ENCODE data around the gene ADGRD1. TPM values are rescaled to one million over a fixed set of nuclear protein-coding genes. Genes with fewer than 3 reads are reported as not detected.

Gene ADGRD1
- total RNA-seq, 8 experiments from 2014 or later: 0.67 to 25.2 (median 2.9) TPM

DNA sequence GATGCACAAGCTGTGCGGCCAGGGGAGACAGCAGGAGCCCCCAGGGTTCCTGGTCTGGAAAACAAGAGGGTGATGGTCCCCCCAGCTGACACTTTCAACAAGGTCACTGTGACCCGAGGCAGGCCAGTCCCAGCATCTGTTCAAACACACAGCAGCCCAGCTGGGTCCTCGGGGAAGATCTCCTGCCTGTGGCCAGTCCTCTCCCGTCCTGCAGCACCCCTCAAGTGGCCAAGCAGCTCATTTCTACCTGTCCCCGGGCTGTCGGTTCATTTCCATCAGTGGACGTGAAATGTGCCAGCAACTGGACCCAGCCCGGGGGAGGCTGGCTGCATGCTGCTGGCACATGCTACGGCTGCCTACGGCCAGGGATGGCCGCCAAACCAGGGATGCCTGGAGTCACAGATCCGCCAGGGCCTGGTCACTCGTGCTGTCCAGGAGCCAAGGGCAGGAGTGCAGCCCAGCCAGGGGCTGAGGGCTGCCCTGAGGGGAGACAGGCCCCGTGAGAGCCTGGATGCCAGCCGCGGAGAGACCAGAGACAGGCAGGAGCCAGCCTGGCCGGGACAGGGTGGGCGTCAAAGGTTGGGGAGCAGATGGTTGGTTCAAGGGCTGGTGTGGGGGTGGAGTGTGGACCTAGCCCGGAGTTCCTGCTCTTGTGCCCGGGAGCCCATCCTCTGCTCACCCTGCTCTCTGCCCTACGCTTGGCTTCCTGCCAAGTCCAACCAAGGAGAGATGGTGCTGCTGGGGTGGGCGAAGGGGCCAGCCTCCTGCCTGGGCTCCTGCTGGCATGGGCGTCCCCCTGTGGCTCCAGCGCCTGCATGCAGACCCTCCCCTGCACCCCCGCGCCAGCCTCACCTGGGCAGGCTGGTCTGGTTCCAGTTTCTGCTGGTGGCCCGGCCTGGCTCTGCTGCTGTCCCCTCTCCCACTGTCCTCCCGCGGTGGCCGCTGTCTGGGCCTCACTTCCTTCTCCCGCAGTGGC, 143.8 kb downstream of the ADGRD1 start:
- Histone ChIP-seq H3K4me1 (replicated peaks in 1 of 2) (peaks cover 8 to 15% of the 10 kb centered on the region in 2 donors), H3K4me3 (no peak overlapping the region), H3K27ac (peak overlapping the region in 1 of 2 donors; percentile 16)
- ATAC-seq (replicated peaks in 6 of 8): peak in 3 of 8 experiments; percentile 13 to 24 (median 14)
- in situ Hi-C loops (cut with MboI; ENCODE audit: low pct_unique_long_range_greater_than_20kb in 2 of 9, low sequenced_read_pairs in 9 of 9, unreplicated experiment in 9 of 9): loop anchor here in 1 of 9 experiments (25.0 kb wide), 1 partner anchor 185 kb away; no protein-coding TSS in a partner anchor
- 0 to 92% (median 76%) methylated on average over 1 to 8 of the region's 31 CpGs; no CpG with 5 or more reads in 3 of the 10 experiments for WGBS, 10 experiments

DNA sequence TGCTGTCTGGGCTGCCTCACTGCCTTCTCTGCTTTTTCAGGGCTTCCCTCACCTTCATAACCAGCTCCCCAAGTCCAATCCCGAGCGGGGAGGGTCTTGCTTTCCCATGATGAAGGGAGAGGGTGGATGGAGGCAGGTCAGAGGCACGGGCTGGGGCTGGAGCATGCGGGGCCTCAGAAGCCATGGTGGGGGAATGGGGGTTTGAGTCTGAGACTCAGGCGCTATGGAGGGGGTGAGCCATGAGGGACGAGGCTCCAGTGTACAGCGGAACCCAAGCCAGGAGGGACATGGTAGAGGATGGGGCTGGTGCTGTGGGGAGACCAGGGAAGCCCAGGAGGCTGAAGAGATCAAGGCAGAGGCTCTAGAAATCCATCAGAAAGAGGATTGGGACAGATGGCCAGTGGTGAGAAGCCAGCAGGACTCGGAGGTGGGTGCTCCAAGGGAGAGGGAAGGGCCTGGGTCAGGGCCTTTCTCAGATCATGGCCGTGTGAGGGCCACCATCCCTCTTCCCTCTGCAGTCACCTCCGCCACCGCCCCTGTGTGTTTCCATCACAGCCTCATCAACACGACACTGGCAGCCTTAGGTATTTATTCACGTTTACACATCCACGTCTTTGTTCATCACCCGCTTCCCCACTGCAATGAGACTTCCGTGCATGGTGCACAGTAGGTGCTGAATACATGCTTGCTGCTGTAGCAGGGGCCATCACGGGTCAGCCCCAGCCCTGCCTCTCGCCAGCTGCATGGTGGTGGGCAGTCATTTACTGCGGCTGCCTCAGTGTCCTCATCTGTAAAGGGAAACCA, 144.7 kb downstream of the ADGRD1 start:
- 30 to 90% (median 82%) methylated on average over 2 to 8 of the region's 19 CpGs; no CpG with 5 or more reads in 6 of the 10 experiments for whole genome bisulfite sequencing, 10 experiments
- no peak overlapping the region for H3K27ac ChIP-seq
- no peak overlapping the region for H3K4me3 ChIP-seq
- peaks cover 16 to 24% of the 10 kb centered on the region in 2 donors for H3K4me1 ChIP-seq (replicated peaks in 1 of 2)
- in situ Hi-C loops (cut with MboI; ENCODE audit: low pct_unique_long_range_greater_than_20kb in 2 of 9, low sequenced_read_pairs in 9 of 9, unreplicated experiment in 9 of 9): loop anchor here in 1 of 9 experiments (25.0 kb wide), 1 partner anchor 186 kb away; no protein-coding TSS in a partner anchor
- no peak for ATAC-seq (replicated peaks in 6 of 8)

DNA sequence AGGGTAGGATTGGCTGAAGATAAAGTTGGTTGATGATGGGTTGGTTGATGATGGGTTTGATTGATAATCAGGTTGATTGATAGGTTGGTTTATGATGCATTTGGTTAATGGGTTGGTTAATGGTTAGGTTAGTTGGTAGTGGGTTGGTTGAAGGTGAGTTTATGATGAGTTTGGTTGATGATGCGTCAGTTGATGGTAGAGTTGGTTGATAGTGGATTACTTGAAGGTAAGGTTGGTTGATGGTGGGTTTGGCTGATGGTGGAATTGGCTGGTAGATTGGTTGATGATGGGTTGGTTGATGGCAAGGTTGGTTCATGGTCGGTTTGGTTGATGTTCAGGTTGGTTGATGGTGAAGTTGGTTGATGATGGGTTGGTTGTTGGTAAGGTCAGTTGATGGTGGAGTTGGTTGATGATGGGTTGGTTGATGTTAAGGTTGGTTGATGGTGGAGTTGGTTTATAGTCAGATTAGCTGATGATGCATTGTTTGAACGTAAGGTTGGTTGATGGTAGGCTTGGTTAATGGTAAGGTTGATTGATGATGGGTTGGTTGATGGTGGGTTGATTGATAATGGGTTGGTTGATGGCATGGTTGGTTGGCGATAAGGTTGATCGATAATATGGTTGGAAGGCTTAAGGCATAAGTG, 146.4 kb downstream of the ADGRD1 start:
- in situ Hi-C loops (cut with MboI; ENCODE audit: low pct_unique_long_range_greater_than_20kb in 2 of 9, low sequenced_read_pairs in 9 of 9, unreplicated experiment in 9 of 9): loop anchor here in 4 of 9 experiments (25.0 kb wide), 4 partner anchors 163 to 737 kb away; partner anchors contain the start of genes MMP17 (in 1 of the 4) and SFSWAP (in 1 of the 4)
- WGBS, 10 experiments: 20 to 92% (median 71%) methylated on average over 1 to 5 of the region's 5 CpGs; no CpG with 5 or more reads in 1 of the 10 experiments
- ATAC-seq (replicated peaks in 6 of 8): no peak

GRCh38 chr12:131101006-131101405, 147.3 kb downstream of the ADGRD1 start:
- Histone ChIP-seq H3K4me1 (replicated peaks in 1 of 2) (peaks cover 23 to 37% of the 10 kb centered on the region in 2 donors), H3K4me3 (no peak overlapping the region), H3K27ac (no peak overlapping the region)
- ATAC-seq (replicated peaks in 6 of 8): no peak
- in situ Hi-C loops (cut with MboI; ENCODE audit: low pct_unique_long_range_greater_than_20kb in 2 of 9, low sequenced_read_pairs in 9 of 9, unreplicated experiment in 9 of 9): loop anchor here in 4 of 9 experiments (25.0 kb wide), 4 partner anchors 164 to 736 kb away; partner anchors contain the start of genes MMP17 (in 1 of the 4) and SFSWAP (in 1 of the 4)
- WGBS, 10 experiments: 43 to 93% (median 75%) methylated on average over 1 to 3 of the region's 4 CpGs; no CpG with 5 or more reads in 4 of the 10 experiments

More for the DNA sequence above, 146.4 kb downstream of the ADGRD1 start:
- H3K4me3 ChIP-seq: no peak overlapping the region
- no peak overlapping the region for H3K27ac ChIP-seq
- peaks cover 27 to 41% of the 10 kb centered on the region in 2 donors for H3K4me1 ChIP-seq (replicated peaks in 1 of 2)

DNA sequence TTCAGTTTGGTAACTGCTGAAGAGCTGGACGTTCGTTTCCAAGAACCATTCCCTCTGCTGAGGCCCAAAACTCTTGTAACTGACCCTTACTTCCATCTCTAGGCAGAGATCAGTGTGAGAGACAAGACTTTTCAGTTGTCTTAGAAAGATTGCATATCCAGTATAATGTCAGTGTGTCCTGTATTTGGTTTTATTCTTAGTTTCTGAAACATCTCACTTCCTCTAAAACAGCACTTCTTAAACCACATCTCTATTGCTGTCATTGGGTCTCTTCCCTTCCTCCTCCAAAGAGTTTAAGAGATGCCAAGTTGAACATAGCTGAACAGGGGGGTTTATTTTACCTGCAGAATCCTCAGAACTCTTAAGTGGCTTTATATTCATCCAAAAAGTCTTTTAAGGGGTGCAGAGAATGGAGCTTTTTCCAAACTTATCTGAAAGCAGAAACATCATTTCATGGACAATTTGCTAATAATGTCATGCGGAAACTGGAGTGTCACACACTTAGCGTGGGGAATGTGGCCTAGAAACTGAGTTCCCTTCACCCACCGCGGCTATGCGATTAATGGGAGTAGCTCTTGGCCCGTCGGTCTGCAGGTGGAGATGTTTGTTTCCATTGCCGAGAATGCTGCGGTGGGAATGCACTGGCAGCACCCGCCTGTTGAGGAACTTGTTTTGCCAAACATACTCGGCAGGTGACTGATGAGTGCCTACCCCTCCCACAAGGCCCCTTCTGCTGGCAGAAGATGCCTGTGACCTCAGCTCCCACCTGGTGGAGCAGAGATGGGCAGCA, 148.2 kb downstream of the ADGRD1 start:
- no peak for ATAC-seq (replicated peaks in 6 of 8)
- 0 to 100% (median 78%) methylated on average over 1 to 8 of the region's 13 CpGs; no CpG with 5 or more reads in 2 of the 10 experiments for WGBS, 10 experiments
- H3K4me3 ChIP-seq: no peak overlapping the region
- peaks cover 21 to 30% of the 10 kb centered on the region in 2 donors for H3K4me1 ChIP-seq (replicated peaks in 1 of 2)
- in situ Hi-C loops (cut with MboI; ENCODE audit: low pct_unique_long_range_greater_than_20kb in 2 of 9, low sequenced_read_pairs in 9 of 9, unreplicated experiment in 9 of 9): loop anchor here in 4 of 9 experiments (25.0 kb wide), 4 partner anchors 165 to 735 kb away; partner anchors contain the start of genes MMP17 (in 1 of the 4) and SFSWAP (in 1 of the 4)
- H3K27ac ChIP-seq: no peak overlapping the region

DNA sequence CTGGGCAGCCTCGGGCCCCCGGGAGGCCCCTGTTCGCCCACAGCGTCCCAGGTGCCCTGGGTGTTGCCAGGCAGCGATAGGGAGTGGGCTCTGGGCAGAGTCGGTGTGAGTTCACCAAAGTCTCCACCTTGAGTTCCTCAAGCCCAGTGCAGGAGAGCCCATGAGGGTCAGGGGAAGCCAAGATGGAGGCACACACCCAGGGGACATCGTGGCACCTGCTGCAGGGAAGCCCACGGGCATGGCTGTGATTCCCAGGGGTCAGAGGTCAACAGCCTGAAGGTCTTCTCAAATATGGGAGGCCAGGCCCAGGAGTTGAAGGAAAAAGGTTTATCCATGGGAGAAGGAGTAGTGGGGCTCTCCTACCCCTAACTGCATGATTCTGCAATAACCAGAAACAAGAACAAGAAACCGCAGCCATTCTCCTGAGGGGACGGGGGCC, 148.8 kb downstream of the ADGRD1 start:
- peak overlapping the region in 1 of 2 donors; percentile 72 for H3K27ac ChIP-seq
- in situ Hi-C loops (cut with MboI; ENCODE audit: low pct_unique_long_range_greater_than_20kb in 2 of 9, low sequenced_read_pairs in 9 of 9, unreplicated experiment in 9 of 9): loop anchor here in 4 of 9 experiments (25.0 kb wide), 4 partner anchors 165 to 735 kb away; partner anchors contain the start of genes MMP17 (in 1 of the 4) and SFSWAP (in 1 of the 4)
- peaks cover 19 to 27% of the 10 kb centered on the region in 2 donors for H3K4me1 ChIP-seq (replicated peaks in 1 of 2)
- no peak for ATAC-seq (replicated peaks in 6 of 8)
- H3K4me3 ChIP-seq: no peak overlapping the region
- WGBS, 10 experiments: 20 to 94% (median 90%) methylated on average over 1 to 6 of the region's 10 CpGs; no CpG with 5 or more reads in 4 of the 10 experiments

GRCh38 chr12:131102991-131103668, 149.4 kb downstream of the ADGRD1 start:
- H3K4me3 ChIP-seq: no peak overlapping the region
- WGBS, 10 experiments: 60 to 100% (median 82%) methylated on average over 1 to 2 of the region's 19 CpGs; no CpG with 5 or more reads in 4 of the 10 experiments
- peak overlapping the region; percentile 32 to 72 for H3K27ac ChIP-seq
- in situ Hi-C loops (cut with MboI; ENCODE audit: low pct_unique_long_range_greater_than_20kb in 2 of 9, low sequenced_read_pairs in 9 of 9, unreplicated experiment in 9 of 9): loop anchor here in 4 of 9 experiments (25.0 kb wide), 4 partner anchors 166 to 734 kb away; partner anchors contain the start of genes MMP17 (in 1 of the 4) and SFSWAP (in 1 of the 4)
- peak in 5 of 8 experiments; percentile 69 to 75 (median 73) for ATAC-seq (replicated peaks in 6 of 8)
- H3K4me1 ChIP-seq (replicated peaks in 1 of 2): peaks cover 19 to 27% of the 10 kb centered on the region in 2 donors

DNA sequence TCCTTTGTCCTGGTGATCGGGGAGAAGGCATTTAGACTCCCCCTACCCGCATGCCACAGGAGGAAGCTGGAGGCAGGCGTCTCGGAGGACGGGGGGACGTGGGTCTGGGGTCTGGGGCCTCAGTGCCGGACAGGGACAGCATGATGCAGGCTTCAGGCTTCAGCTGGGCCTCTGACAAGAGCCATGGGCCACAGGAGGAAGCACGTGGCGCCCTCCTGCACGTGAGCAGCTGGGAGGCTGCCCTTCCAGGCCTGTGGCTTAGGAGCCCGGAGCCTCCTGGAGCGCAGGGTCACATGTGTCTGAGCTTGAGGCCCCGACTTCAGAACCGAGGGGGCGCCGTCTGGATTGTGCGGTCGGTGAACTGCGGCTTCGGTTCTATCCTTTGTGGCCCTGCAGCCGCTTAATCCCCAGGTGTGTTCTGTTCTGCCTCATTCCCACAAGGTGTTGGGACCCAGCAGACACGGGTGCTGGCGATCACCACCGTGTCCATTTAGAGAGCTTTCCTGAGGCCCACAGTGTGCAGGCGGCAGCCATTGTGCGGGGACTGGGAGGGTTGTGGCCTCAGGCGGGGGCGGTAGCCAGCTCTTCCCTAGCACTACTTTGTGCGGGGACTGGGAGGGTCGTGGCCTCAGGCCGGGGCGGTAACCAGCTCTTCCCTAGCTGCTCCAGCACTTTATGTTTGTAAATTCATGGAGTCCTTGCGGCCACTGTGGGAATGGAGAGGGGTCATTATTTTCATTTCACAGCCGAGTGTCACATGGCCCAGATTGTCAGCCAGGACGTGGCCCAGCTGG, 150.2 kb downstream of the ADGRD1 start:
- ATAC-seq (replicated peaks in 6 of 8): peak in 6 of 8 experiments; percentile 8 to 68 (median 32)
- WGBS, 10 experiments: 71 to 100% (median 80%) methylated on average over 1 to 8 of the region's 35 CpGs; no CpG with 5 or more reads in 5 of the 10 experiments
- in situ Hi-C loops (cut with MboI; ENCODE audit: low pct_unique_long_range_greater_than_20kb in 2 of 9, low sequenced_read_pairs in 9 of 9, unreplicated experiment in 9 of 9): loop anchor here in 4 of 9 experiments (25.0 kb wide), 4 partner anchors 167 to 733 kb away; partner anchors contain the start of genes MMP17 (in 1 of the 4) and SFSWAP (in 1 of the 4)

GRCh38 chr12:131104463-131105350, 151.0 kb downstream of the ADGRD1 start:
- no peak overlapping the region for H3K4me3 ChIP-seq
- ATAC-seq (replicated peaks in 6 of 8): peak; percentile 91 to 99 (median 94)
- WGBS, 10 experiments: 0 to 93% (median 43%) methylated on average over 1 to 11 of the region's 32 CpGs; no CpG with 5 or more reads in 5 of the 10 experiments
- H3K4me1 ChIP-seq (replicated peaks in 1 of 2): peaks cover 19 to 27% of the 10 kb centered on the region in 2 donors
- in situ Hi-C loops (cut with MboI; ENCODE audit: low pct_unique_long_range_greater_than_20kb in 2 of 9, low sequenced_read_pairs in 9 of 9, unreplicated experiment in 9 of 9): loop anchor here in 4 of 9 experiments (25.0 kb wide), 4 partner anchors 167 to 733 kb away; partner anchors contain the start of genes MMP17 (in 1 of the 4) and SFSWAP (in 1 of the 4)
- peak overlapping the region; percentile 13 to 29 for H3K27ac ChIP-seq

More for the DNA sequence above, 150.2 kb downstream of the ADGRD1 start:
- H3K4me3 ChIP-seq: no peak overlapping the region
- peak overlapping the region; percentile 32 to 72 for H3K27ac ChIP-seq
- H3K4me1 ChIP-seq (replicated peaks in 1 of 2): peaks cover 19 to 27% of the 10 kb centered on the region in 2 donors
